Right lobe of liver (tissue), 6 donors: ENCODE measurements around the gene ELAVL4. TPM values are rescaled to one million over a fixed set of nuclear protein-coding genes. Genes with fewer than 3 reads are reported as not detected.
A peak's percentile ranks its signal among the peaks of the same experiment; 100 is the strongest.

Source experiments
- ATAC-seq, 4 donors: fragments of 200-7000 bp; cut with Tn5 transposase; one replicate each; pipeline ENCODE4 v1.9.1; 2020; ENCODE audit warnings: mild to moderate bottlenecking in 4 of 4, moderate library complexity in 4 of 4
- DNase-seq, 3 donors: peaks; one replicate each; pipeline ENCODE4 v3.0.0-alpha.2; 2020
- H3K27ac ChIP-seq, 3 donors: fragments of 200-600 bp; one replicate each; pipeline ENCODE4 v1.8.0; 2022
- H3K27me3 ChIP-seq, 2 donors: fragments of 200-600 bp; one replicate each; pipeline ENCODE4 v1.8.0; 2022
- H3K36me3 ChIP-seq, 4 donors: fragments of 200-600 bp; sonication (generic) in 1 of 4; one replicate each; pipeline versions ENCODE4 v1.5.1 to v1.8.0; 2017 to 2022; ENCODE audit warnings: control low read depth in 1 of 4
- H3K4me1 ChIP-seq, 4 donors: fragments of 200-600 bp; sonication (generic) in 1 of 4; one replicate each; pipeline versions ENCODE4 v1.5.1 to v1.8.0; 2017 to 2022; ENCODE audit warnings: control low read depth in 1 of 4
- H3K4me3 ChIP-seq, 3 donors: fragments of 200-600 bp; one replicate each; pipeline ENCODE4 v1.8.0; 2022
- H3K9me3 ChIP-seq, 4 donors: fragments of 200-600 bp; sonication (generic) in 1 of 4; one replicate each; pipeline versions ENCODE4 v1.5.1 to v1.8.0; 2017 to 2022; ENCODE audit warnings: control low read depth in 1 of 4
- POLR2A ChIP-seq: fragments of 450-650 bp; IDR thresholded peaks from one replicate; pipeline ENCODE4 v1.6.1; 2017; ENCODE audit warnings: antibody characterized with exemption, mild to moderate bottlenecking
- WGBS: methylation state at CpG from one replicate; pipeline ENCODE4 v1.1.6; 2018; ENCODE audit warnings: low coverage, low lambda C conversion rate; ENCODE audit not compliant: insufficient coverage; ENCODE audit errors: missing lambda C conversion rate; 5-methylcytosine and 5-hydroxymethylcytosine counted together
- intact Hi-C, 2 donors: fragments of 100-400 bp; cut with DNase I; formaldehyde crosslinking; loops; one replicate each; pipeline versions ENCODE4 v1.11.2 to v1.14.1; 2022
- total RNA-seq, 6 experiments: library from RNA; depleted of rRNA in 2 of 6; stranded (reverse); fragments of >200 nt in 2 of 6; fragmentation: NEBNext Ultra II Directional in 3 of 6; extraction: Animal tissue kit (Norgen Biotek cat#: 25700) in 3 of 6; gene quantifications; one replicate each; pipeline versions ENCODE4 v1.1.0 to v1.2.4, GENCODE V29; 2016 to 2023
- TF ChIP-seq, protein P1 (sequence below), 4 donors: fragments of 200-600 bp in 3 of 4; fragments of 450-650 bp in 1 of 4; IDR thresholded peaks; one replicate each; pipeline versions ENCODE4 v1.5.1 to v1.8.0; 2016 to 2022; ENCODE audit warnings: antibody characterized with exemption in 4 of 4, mild to moderate bottlenecking in 2 of 4
- donor health status: DM: no; HTN: yes; CAD: no.
- donor health status: DM: no; HTN: no; CAD: no.
- donor health status: DM: no; HTN: no; CAD: no.
- donor health status: DM: no; HTN: yes; CAD: no.
- donor health status: DM: no; HTN: yes; CAD: no.

Gene ELAVL4
- total RNA-seq, 6 experiments from 2014 or later = 0.19 to 0.66 (median 0.37) TPM; not detected in 3

DNA sequence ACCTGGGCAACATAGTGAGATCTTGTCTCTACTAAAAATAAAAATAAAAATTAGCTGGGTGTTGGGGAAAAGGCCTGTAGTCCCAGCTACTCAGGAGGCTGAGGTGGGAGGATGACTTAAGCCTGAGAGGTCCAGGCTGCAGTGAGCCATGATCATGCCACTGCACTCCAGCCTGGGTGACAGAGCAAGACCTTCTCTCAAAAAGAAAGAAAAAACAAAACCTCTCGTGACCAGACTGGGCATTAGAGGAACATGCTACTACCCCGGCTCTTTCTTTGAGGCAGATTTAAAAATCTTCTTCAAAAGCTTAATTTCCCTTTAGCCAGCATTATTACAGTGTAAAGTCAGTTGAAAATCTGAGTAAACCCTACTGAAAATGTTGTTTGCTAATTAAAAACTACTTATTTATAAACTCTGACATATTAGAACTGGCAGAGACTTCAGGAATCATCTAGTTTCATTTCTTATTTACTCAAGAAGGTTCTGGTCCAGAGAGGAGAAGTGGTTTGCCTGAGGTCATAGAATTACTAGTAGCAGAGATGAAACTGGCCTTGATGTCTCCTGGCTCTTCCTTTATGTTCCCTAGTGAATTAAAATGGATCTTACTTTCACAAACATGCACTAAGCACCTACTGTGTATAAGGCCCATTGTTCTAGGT lies 11.6 kb upstream of the ELAVL4 start:
- no peak for TF ChIP-seq POLR2A
- TF ChIP-seq, protein P1, sequence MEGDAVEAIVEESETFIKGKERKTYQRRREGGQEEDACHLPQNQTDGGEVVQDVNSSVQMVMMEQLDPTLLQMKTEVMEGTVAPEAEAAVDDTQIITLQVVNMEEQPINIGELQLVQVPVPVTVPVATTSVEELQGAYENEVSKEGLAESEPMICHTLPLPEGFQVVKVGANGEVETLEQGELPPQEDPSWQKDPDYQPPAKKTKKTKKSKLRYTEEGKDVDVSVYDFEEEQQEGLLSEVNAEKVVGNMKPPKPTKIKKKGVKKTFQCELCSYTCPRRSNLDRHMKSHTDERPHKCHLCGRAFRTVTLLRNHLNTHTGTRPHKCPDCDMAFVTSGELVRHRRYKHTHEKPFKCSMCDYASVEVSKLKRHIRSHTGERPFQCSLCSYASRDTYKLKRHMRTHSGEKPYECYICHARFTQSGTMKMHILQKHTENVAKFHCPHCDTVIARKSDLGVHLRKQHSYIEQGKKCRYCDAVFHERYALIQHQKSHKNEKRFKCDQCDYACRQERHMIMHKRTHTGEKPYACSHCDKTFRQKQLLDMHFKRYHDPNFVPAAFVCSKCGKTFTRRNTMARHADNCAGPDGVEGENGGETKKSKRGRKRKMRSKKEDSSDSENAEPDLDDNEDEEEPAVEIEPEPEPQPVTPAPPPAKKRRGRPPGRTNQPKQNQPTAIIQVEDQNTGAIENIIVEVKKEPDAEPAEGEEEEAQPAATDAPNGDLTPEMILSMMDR (IDR thresholded peaks at IDR 0.05) = no peak
- DNase-seq = no peak
- ATAC-seq = peak in 3 of 4 donors; percentile 36 to 70 (median 55)
- H3K27me3 ChIP-seq = no peaks in the 10 kb centered on the region
- no peak overlapping the region for H3K27ac ChIP-seq
- no peak overlapping the region for H3K4me3 ChIP-seq
- H3K9me3 ChIP-seq = no peaks in the 10 kb centered on the region
- intact Hi-C loops = no loop called here
- H3K36me3 ChIP-seq = no peaks in the 10 kb centered on the region
- WGBS = 55% methylated on average over 1 of the region's 2 CpGs
- no peaks in the 10 kb centered on the region for H3K4me1 ChIP-seq

DNA sequence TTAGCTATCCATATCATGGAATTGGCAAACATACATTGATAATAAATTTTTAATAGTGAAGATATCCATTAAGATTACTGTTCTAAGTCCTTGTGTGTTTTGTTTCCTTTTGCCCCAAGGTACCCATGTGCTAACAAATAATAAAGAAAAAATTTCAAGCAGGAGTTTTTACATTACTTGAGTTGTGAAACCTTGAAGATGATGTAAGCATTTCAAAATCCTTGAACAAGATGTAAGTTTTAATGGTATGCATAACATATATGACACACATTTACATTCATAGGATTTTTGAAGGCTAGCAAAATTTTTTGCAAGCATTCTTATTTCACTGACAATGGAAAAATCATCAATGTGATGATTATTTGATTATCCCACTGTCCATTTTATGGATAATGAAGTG lies 10.9 kb upstream of the ELAVL4 start:
- DNase-seq = no peak
- no peak overlapping the region for H3K27ac ChIP-seq

DNA sequence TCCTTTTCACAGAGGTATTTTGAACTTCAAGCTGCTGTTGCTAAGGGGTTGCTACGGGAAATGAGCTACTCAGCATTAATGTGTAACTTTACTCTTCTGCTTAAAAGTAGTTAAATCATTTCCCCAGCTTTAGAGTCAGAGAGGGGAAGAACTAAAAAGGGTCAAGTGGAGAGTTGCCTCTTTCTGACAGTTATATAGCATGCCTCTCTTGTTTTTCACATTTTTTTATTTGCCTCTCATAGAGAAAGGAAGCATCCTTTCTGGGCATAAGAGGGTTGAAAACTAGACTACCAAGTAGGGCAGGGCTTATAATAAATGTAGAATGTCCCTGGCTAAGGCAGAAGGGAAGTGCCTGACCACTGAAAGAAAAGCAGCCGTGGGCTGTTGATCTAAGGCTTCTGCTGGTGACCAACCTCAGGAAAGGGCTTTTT lies 10.1 kb upstream of the ELAVL4 start:
- no peaks in the 10 kb centered on the region for H3K36me3 ChIP-seq
- TF ChIP-seq, protein P1 (IDR thresholded peaks at IDR 0.05) = no peak
- no peak for TF ChIP-seq POLR2A
- H3K4me1 ChIP-seq = no peaks in the 10 kb centered on the region
- intact Hi-C loops = no loop called here
- ATAC-seq = peak in 1 of 4 donors; percentile 44
- H3K4me3 ChIP-seq = no peak overlapping the region
- no peaks in the 10 kb centered on the region for H3K9me3 ChIP-seq
- WGBS = 17% methylated on average over 2 of the region's 2 CpGs
- no peak for DNase-seq
- no peaks in the 10 kb centered on the region for H3K27me3 ChIP-seq
- H3K27ac ChIP-seq = no peak overlapping the region

More for the DNA sequence above, 10.9 kb upstream of the ELAVL4 start:
- intact Hi-C loops = no loop called here
- Histone ChIP-seq H3K27me3 (no peaks in the 10 kb centered on the region), H3K36me3 (no peaks in the 10 kb centered on the region), H3K4me1 (no peaks in the 10 kb centered on the region), H3K9me3 (no peaks in the 10 kb centered on the region), H3K4me3 (no peak overlapping the region)
- TF ChIP-seq, protein P1 (IDR thresholded peaks at IDR 0.05) = no peak
- TF ChIP-seq POLR2A = no peak
- no peak for ATAC-seq

DNA sequence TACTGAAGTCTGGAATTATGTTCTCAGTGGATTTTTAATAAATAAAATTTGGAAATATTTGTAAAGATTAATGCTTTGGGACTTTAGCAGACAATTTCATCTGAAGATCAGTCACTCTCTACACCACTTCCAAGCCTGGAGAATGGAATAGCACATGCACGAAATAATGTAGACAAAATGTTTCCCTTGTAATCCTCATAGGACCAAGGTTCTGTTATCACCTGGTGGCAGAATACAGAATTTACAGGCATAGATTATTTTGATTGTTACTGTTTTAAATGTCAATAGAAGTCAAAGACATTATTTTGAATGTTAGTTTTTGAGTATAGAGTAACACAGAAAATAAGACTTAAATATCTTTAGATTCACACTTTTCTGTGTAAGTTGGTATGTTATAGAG lies 9.1 kb upstream of the ELAVL4 start:
- Histone ChIP-seq H3K4me1 (no peaks in the 10 kb centered on the region), H3K27ac (no peak overlapping the region), H3K27me3 (no peaks in the 10 kb centered on the region), H3K36me3 (no peaks in the 10 kb centered on the region), H3K4me3 (no peak overlapping the region), H3K9me3 (no peaks in the 10 kb centered on the region)
- 71% methylated on average over 1 of the region's 1 CpG for WGBS
- intact Hi-C loops = no loop called here
- DNase-seq (no peak), ATAC-seq (no peak)
- no peak for TF ChIP-seq POLR2A
- TF ChIP-seq, protein P1 (IDR thresholded peaks at IDR 0.05) = no peak
